Germinal center (tissue), 1 donor: Measurements from ENCODE around the gene RRAS.
A peak's percentile ranks its signal among the peaks of the same experiment; 100 is the strongest.

Experiments
- DNase-seq: peaks from one replicate; pipeline ENCODE4 v3.0.0; 2012; ENCODE audit warnings: mixed read lengths, low spot score

RRAS gene

GRCh38 chr19:49677231-49677900 lies 37.4 kb upstream of the RRAS start, which contains the start of gene PRMT1:
Gene PRMT1 (plus strand): TSS chr19:49677271. CDS start chr19:49677281, 10 bp downstream.
- DNase-seq: peak; percentile 74

GRCh38 chr19:49676784-49677230 lies 36.9 kb upstream of the RRAS start:
- peak; percentile 97 for DNase-seq

- DNase-seq: peak; percentile 77
Measured at GRCh38 chr19:49676136-49676783, 36.3 kb upstream of the RRAS start.

- DNase-seq: peak; percentile 88
Measured at GRCh38 chr19:49672131-49672919, 32.4 kb upstream of the RRAS start.

- no peak for DNase-seq
Measured at GRCh38 chr19:49669516-49669915, 29.6 kb upstream of the RRAS start.

GRCh38 chr19:49667473-49667872 lies 27.5 kb upstream of the RRAS start:
- DNase-seq: no peak

GRCh38 chr19:49666120-49666444 lies 26.1 kb upstream of the RRAS start:
- no peak for DNase-seq

GRCh38 chr19:49665351-49666119 lies 25.6 kb upstream of the RRAS start, which contains the start of the genes BCL2L12 and IRF3:
Gene BCL2L12 (plus strand): TSS chr19:49665933. CDS start chr19:49666693, 760 bp downstream.
Gene IRF3 (minus strand): TSS chr19:49665857. CDS start chr19:49664838, 1,019 bp downstream.
- peak; percentile 98 for DNase-seq

GRCh38 chr19:49665036-49665350 lies 25.1 kb upstream of the RRAS start:
- DNase-seq: no peak

GRCh38 chr19:49664171-49665035 lies 24.5 kb upstream of the RRAS start:
- DNase-seq: peak; percentile 90

GRCh38 chr19:49663224-49663623 lies 23.3 kb upstream of the RRAS start:
- no peak for DNase-seq

GRCh38 chr19:49662011-49662410 lies 22.1 kb upstream of the RRAS start:
- DNase-seq: no peak

- no peak for DNase-seq
Measured at GRCh38 chr19:49660338-49660961, 20.5 kb upstream of the RRAS start.

- no peak for DNase-seq
Measured at GRCh38 chr19:49658566-49659442, 18.9 kb upstream of the RRAS start.

- no peak for DNase-seq
Measured at GRCh38 chr19:49658139-49658517, 18.2 kb upstream of the RRAS start.

GRCh38 chr19:49657493-49658138 lies 17.7 kb upstream of the RRAS start:
- no peak for DNase-seq

GRCh38 chr19:49656456-49657109 lies 16.6 kb upstream of the RRAS start:
- DNase-seq: no peak

GRCh38 chr19:49655570-49656455 lies 15.9 kb upstream of the RRAS start:
- DNase-seq: no peak
